ENCODE measurements around the gene PSME1. TPM values are rescaled to one million over a fixed set of nuclear protein-coding genes. Genes with fewer than 3 reads are reported as not detected.

Gene PSME1
- total and polyA plus RNA-seq, 2 of the 13 experiments (the other 11 are each of a cell fraction or from before 2014, with no cell fraction given) = 159 to 608 TPM

DNA sequence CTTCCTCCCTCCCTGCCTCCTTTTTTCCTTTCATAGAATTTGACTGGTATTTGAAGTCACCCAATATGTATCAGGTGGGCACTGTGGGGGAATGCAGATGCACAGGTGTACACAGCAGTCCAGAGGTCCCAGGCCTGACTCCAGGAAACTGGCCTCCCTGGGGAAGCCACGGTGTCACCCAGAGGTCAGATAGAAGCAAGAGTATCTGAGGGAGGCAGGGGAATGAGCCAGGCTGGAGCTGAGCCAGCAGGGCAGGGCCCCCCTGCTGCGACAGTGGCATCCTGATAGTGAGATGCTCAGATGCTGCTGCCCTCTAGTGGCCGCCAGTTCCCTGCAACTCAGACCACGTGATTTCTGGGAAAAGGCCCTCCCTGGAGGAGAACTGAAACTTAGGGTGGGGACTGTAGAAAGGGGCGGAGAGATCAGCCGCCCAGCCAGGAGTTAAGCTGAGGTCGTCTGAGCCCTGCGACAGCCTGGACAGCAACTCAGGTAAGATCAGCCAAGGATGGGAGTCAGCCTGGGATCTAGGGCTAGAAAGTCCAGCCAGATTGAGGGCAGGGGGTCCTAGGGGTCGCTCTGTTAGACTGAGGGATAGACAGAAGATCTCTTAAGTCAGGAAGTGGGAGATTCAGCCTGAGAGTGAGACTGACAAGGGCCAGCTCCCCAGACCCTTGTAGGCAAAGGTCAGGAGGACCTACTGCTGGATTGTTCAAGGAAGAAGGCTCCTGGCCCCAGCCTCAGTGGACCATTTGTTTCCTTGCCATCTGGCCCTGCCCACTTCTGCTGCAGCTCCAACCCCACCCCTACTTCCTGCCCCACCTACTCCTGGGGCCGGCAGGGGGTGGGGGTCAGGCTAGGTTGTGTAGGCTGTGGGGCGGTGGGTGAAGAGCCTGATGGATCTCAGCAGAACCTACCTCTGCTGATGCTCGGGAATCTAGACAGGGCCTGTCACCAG lies 25.1 kb downstream of the PSME1 start, which contains the start of gene IRF9 (continued):
- peak; percentile 40; the same call in 1 of the 2 replicates for TF ChIP-seq ZNF33B (CRISPR knock-in tag; IDR thresholded peaks at IDR 0.05)
- TF ChIP-seq ADNP (CRISPR knock-in tag; IDR thresholded peaks at IDR 0.05) = no peak
- TF ChIP-seq MED8 (CRISPR knock-in tag; IDR thresholded peaks at IDR 0.05; ENCODE audit: insufficient replicate concordance) = peak; percentile 25
- TF ChIP-seq NFIC (IDR thresholded peaks at IDR 0.05; ENCODE audit: low read length) = peak; percentile 94; the same call in 1 of the 2 replicates
- TF ChIP-seq, protein P1, sequence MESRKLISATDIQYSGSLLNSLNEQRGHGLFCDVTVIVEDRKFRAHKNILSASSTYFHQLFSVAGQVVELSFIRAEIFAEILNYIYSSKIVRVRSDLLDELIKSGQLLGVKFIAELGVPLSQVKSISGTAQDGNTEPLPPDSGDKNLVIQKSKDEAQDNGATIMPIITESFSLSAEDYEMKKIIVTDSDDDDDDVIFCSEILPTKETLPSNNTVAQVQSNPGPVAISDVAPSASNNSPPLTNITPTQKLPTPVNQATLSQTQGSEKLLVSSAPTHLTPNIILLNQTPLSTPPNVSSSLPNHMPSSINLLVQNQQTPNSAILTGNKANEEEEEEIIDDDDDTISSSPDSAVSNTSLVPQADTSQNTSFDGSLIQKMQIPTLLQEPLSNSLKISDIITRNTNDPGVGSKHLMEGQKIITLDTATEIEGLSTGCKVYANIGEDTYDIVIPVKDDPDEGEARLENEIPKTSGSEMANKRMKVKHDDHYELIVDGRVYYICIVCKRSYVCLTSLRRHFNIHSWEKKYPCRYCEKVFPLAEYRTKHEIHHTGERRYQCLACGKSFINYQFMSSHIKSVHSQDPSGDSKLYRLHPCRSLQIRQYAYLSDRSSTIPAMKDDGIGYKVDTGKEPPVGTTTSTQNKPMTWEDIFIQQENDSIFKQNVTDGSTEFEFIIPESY (CRISPR knock-in tag; IDR thresholded peaks at IDR 0.05) = peak; percentile 97
- TF ChIP-seq, protein P2, sequence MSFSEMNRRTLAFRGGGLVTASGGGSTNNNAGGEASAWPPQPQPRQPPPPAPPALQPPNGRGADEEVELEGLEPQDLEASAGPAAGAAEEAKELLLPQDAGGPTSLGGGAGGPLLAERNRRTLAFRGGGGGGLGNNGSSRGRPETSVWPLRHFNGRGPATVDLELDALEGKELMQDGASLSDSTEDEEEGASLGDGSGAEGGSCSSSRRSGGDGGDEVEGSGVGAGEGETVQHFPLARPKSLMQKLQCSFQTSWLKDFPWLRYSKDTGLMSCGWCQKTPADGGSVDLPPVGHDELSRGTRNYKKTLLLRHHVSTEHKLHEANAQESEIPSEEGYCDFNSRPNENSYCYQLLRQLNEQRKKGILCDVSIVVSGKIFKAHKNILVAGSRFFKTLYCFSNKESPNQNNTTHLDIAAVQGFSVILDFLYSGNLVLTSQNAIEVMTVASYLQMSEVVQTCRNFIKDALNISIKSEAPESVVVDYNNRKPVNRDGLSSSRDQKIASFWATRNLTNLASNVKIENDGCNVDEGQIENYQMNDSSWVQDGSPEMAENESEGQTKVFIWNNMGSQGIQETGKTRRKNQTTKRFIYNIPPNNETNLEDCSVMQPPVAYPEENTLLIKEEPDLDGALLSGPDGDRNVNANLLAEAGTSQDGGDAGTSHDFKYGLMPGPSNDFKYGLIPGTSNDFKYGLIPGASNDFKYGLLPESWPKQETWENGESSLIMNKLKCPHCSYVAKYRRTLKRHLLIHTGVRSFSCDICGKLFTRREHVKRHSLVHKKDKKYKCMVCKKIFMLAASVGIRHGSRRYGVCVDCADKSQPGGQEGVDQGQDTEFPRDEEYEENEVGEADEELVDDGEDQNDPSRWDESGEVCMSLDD (CRISPR knock-in tag; IDR thresholded peaks at IDR 0.05; ENCODE audit: borderline replicate concordance) = no peak; the same call in 1 of the 2 replicates
- peak; percentile 98 for TF ChIP-seq ZNF335 (CRISPR knock-in tag; IDR thresholded peaks at IDR 0.05)
- TF ChIP-seq POLR2A (IDR thresholded peaks at IDR 0.05; ENCODE audit: insufficient read depth in 1 of 2, low read depth in 2 of 2, low read length in 2 of 2) = peak in 1 of 2 experiments; percentile 66; a peak in 2 of 4 replicates
- peak; percentile 68; the same call in 1 of the 2 replicates for TF ChIP-seq ZNF879 (CRISPR knock-in tag; IDR thresholded peaks at IDR 0.05)
- peak; percentile 93 for TF ChIP-seq NRL (CRISPR knock-in tag; IDR thresholded peaks at IDR 0.05; ENCODE audit: borderline replicate concordance)
- peak; percentile 51; the same call in 1 of the 2 replicates for TF ChIP-seq SP2 (CRISPR knock-in tag; IDR thresholded peaks at IDR 0.05)
- TF ChIP-seq ZNF672 (CRISPR knock-in tag; IDR thresholded peaks at IDR 0.05) = no peak
- peak; percentile 94 for TF ChIP-seq ZNF557 (CRISPR knock-in tag; IDR thresholded peaks at IDR 0.05)
- no peak for TF ChIP-seq ZNF790 (CRISPR knock-in tag; IDR thresholded peaks at IDR 0.05; ENCODE audit: borderline replicate concordance)
- peak; percentile 96 for TF ChIP-seq FOXK1 (CRISPR knock-in tag; IDR thresholded peaks at IDR 0.05; ENCODE audit: borderline replicate concordance, low read depth)
- peak; percentile 90 for TF ChIP-seq SIX1 (CRISPR knock-in tag; IDR thresholded peaks at IDR 0.05; ENCODE audit: borderline replicate concordance)
- no peak for TF ChIP-seq ZNF383 (CRISPR knock-in tag; IDR thresholded peaks at IDR 0.05; ENCODE audit: borderline replicate concordance)

Measured in HepG2 (cell line).